ENCODE results near the gene ARHGAP10. TPM values are rescaled to one million over a fixed set of nuclear protein-coding genes. Genes with fewer than 3 reads are reported as not detected.
"Not testable (repeated sequence)": the region's sequence is repeated elsewhere in the genome, so short reads cannot be mapped to it uniquely, and the experiment has no call there.

Gene ARHGAP10
- total and polyA plus RNA-seq, 2 donors from 2014 or later: 13.4 to 20.3 TPM

GRCh38 chr4:147901388-147901787, 169.5 kb downstream of the ARHGAP10 start:
- Histone ChIP-seq H3K27me3 (ENCODE audit: control insufficient read depth, insufficient read depth, low read length) (no peaks in the 10 kb centered on the region), H3K9me3 (ENCODE audit: control insufficient read depth in 2 of 3, insufficient read depth in 1 of 3, low read length in 3 of 3) (peaks cover 0 to 6% (median 3%) of the 10 kb centered on the region in 3 donors), H3K27ac (ENCODE audit: low read depth in 2 of 2, low read length in 2 of 2) (no peak overlapping the region), H3K36me3 (ENCODE audit: control insufficient read depth in 2 of 3, insufficient read depth in 3 of 3, low read length in 3 of 3) (peaks cover 0 to 2% (median 0%) of the 10 kb centered on the region in 3 donors), H3K9ac (ENCODE audit: low read length in 3 of 3) (no peak overlapping the region), H3K4me1 (ENCODE audit: control insufficient read depth in 2 of 3, insufficient read depth in 2 of 3, low read depth in 1 of 3, low read length in 3 of 3) (no peaks in the 10 kb centered on the region), H3K4me3 (ENCODE audit: low read length in 3 of 3) (no peak overlapping the region)
- intact Hi-C loops (cut with DNase I): no loop called here
- no peak for TF ChIP-seq CTCF (IDR thresholded peaks at IDR 0.05; ENCODE audit: borderline replicate concordance, extremely low read depth, insufficient read depth)
- FAIRE-seq (no peak), DNase-seq (no peak)

GRCh38 chr4:147901916-147902315, 170.0 kb downstream of the ARHGAP10 start:
- H3K9me3 ChIP-seq (ENCODE audit: control insufficient read depth in 2 of 3, insufficient read depth in 1 of 3, low read length in 3 of 3): peaks cover 0 to 6% (median 3%) of the 10 kb centered on the region in 3 donors
- H3K36me3 ChIP-seq (ENCODE audit: control insufficient read depth in 2 of 3, insufficient read depth in 3 of 3, low read length in 3 of 3): peaks cover 0 to 2% (median 0%) of the 10 kb centered on the region in 3 donors
- H3K4me3 ChIP-seq (ENCODE audit: low read length in 3 of 3): no peak overlapping the region
- FAIRE-seq (no peak), DNase-seq (no peak)
- H3K27ac ChIP-seq (ENCODE audit: low read depth in 2 of 2, low read length in 2 of 2): no peak overlapping the region
- intact Hi-C loops (cut with DNase I): no loop called here
- no peak for TF ChIP-seq CTCF (IDR thresholded peaks at IDR 0.05; ENCODE audit: borderline replicate concordance, extremely low read depth, insufficient read depth)
- H3K27me3 ChIP-seq (ENCODE audit: control insufficient read depth, insufficient read depth, low read length): no peaks in the 10 kb centered on the region
- H3K9ac ChIP-seq (ENCODE audit: low read length in 3 of 3): no peak overlapping the region
- no peaks in the 10 kb centered on the region for H3K4me1 ChIP-seq (ENCODE audit: control insufficient read depth in 2 of 3, insufficient read depth in 2 of 3, low read depth in 1 of 3, low read length in 3 of 3)

GRCh38 chr4:147909225-147909624, 177.3 kb downstream of the ARHGAP10 start:
- Histone ChIP-seq H3K27ac (ENCODE audit: low read depth in 2 of 2, low read length in 2 of 2) (no peak overlapping the region), H3K4me3 (ENCODE audit: low read length in 3 of 3) (no peak overlapping the region), H3K27me3 (ENCODE audit: control insufficient read depth, insufficient read depth, low read length) (no peaks in the 10 kb centered on the region), H3K36me3 (ENCODE audit: control insufficient read depth in 2 of 3, insufficient read depth in 3 of 3, low read length in 3 of 3) (no peaks in the 10 kb centered on the region), H3K4me1 (ENCODE audit: control insufficient read depth in 2 of 3, insufficient read depth in 2 of 3, low read depth in 1 of 3, low read length in 3 of 3) (no peaks in the 10 kb centered on the region), H3K9ac (ENCODE audit: low read length in 3 of 3) (no peak overlapping the region), H3K9me3 (ENCODE audit: control insufficient read depth in 2 of 3, insufficient read depth in 1 of 3, low read length in 3 of 3) (no peaks in the 10 kb centered on the region)
- intact Hi-C loops (cut with DNase I): no loop called here
- DNase-seq: no peak
- TF ChIP-seq CTCF (IDR thresholded peaks at IDR 0.05; ENCODE audit: borderline replicate concordance, extremely low read depth, insufficient read depth): no peak
- no peak for FAIRE-seq

- Histone ChIP-seq H3K4me3 (ENCODE audit: low read length in 3 of 3) (no peak overlapping the region), H3K27me3 (ENCODE audit: control insufficient read depth, insufficient read depth, low read length) (no peaks in the 10 kb centered on the region), H3K9me3 (ENCODE audit: control insufficient read depth in 2 of 3, insufficient read depth in 1 of 3, low read length in 3 of 3) (no peaks in the 10 kb centered on the region), H3K9ac (ENCODE audit: low read length in 3 of 3) (no peak overlapping the region), H3K27ac (ENCODE audit: low read depth in 2 of 2, low read length in 2 of 2) (no peak overlapping the region), H3K36me3 (ENCODE audit: control insufficient read depth in 2 of 3, insufficient read depth in 3 of 3, low read length in 3 of 3) (peaks cover 0 to 5% (median 3%) of the 10 kb centered on the region in 3 donors), H3K4me1 (ENCODE audit: control insufficient read depth in 2 of 3, insufficient read depth in 2 of 3, low read depth in 1 of 3, low read length in 3 of 3) (no peaks in the 10 kb centered on the region)
- FAIRE-seq: no peak
- intact Hi-C loops (cut with DNase I): no loop called here
- no peak for DNase-seq
- TF ChIP-seq CTCF (IDR thresholded peaks at IDR 0.05; ENCODE audit: borderline replicate concordance, extremely low read depth, insufficient read depth): no peak
These were observed 178.4 kb downstream of the ARHGAP10 start for GRCh38 chr4:147910315-147910714.

- not testable (repeated sequence) for FAIRE-seq; H3K4me1 ChIP-seq (ENCODE audit: control insufficient read depth in 2 of 3, insufficient read depth in 2 of 3, low read depth in 1 of 3, low read length in 3 of 3)
These were observed 180.2 kb downstream of the ARHGAP10 start for GRCh38 chr4:147912106-147912505.

More at GRCh38 chr4:147912106-147912505, 180.2 kb downstream of the ARHGAP10 start:
- H3K9ac ChIP-seq (ENCODE audit: low read length in 3 of 3); H3K4me3 ChIP-seq (ENCODE audit: low read length in 3 of 3); H3K27ac ChIP-seq (ENCODE audit: low read depth in 2 of 2, low read length in 2 of 2); DNase-seq; intact Hi-C loops (cut with DNase I); H3K9me3 ChIP-seq (ENCODE audit: control insufficient read depth in 2 of 3, insufficient read depth in 1 of 3, low read length in 3 of 3); H3K27me3 ChIP-seq (ENCODE audit: control insufficient read depth, insufficient read depth, low read length); H3K36me3 ChIP-seq (ENCODE audit: control insufficient read depth in 2 of 3, insufficient read depth in 3 of 3, low read length in 3 of 3): not testable (repeated sequence)

Measured in kidney (tissue), 14 donors.